GM21381 (cell line): Measurements from ENCODE around the gene RNF128.
A peak's percentile ranks its signal among the peaks of the same experiment; 100 is the strongest.
"Not testable (repeated sequence)": the region's sequence is repeated elsewhere in the genome, so short reads cannot be mapped to it uniquely, and the experiment has no call there.

Source experiments
- ATAC-seq: cut with Tn5 transposase; IDR thresholded peaks from one replicate; pipeline ENCODE4 v1.9.1; 2021; ENCODE audit warnings: mild to moderate bottlenecking, moderate library complexity; ENCODE audit not compliant: unreplicated experiment

The RNF128 gene

GRCh38 chrX:106742193-106742592 is 15.7 kb downstream of the RNF128 start:
- no peak for ATAC-seq

- ATAC-seq, result no peak
These were observed 16.3 kb downstream of the RNF128 start for GRCh38 chrX:106742805-106743204.

GRCh38 chrX:106748377-106748776 is 21.9 kb downstream of the RNF128 start:
- ATAC-seq, result no peak

- no peak for ATAC-seq
These were observed 24.9 kb downstream of the RNF128 start for GRCh38 chrX:106751407-106751806.

- no peak for ATAC-seq
These were observed 25.7 kb downstream of the RNF128 start for GRCh38 chrX:106752101-106752678.

GRCh38 chrX:106769288-106769687 is 42.8 kb downstream of the RNF128 start:
- ATAC-seq, result not testable (repeated sequence)

- no peak for ATAC-seq
These were observed 48.5 kb downstream of the RNF128 start for GRCh38 chrX:106774981-106775380.

- ATAC-seq, result no peak
These were observed 53.8 kb downstream of the RNF128 start for GRCh38 chrX:106780264-106780663.

- ATAC-seq, result no peak
These were observed 54.3 kb downstream of the RNF128 start for GRCh38 chrX:106780664-106781377.

- ATAC-seq, result no peak
These were observed 57.2 kb downstream of the RNF128 start for GRCh38 chrX:106783716-106784115.

GRCh38 chrX:106791495-106791894 is 65.0 kb downstream of the RNF128 start:
- ATAC-seq, result no peak

GRCh38 chrX:106802063-106802387 is 75.5 kb downstream of the RNF128 start:
- peak; percentile 20 for ATAC-seq

GRCh38 chrX:106802388-106803275 is 76.1 kb downstream of the RNF128 start, which contains the start of gene TBC1D8B:
TBC1D8B (plus strand) TSS chrX:106802673; CDS start chrX:106802854, 181 bp downstream.
- ATAC-seq, result peak; percentile 99

GRCh38 chrX:106811131-106811910 is 84.8 kb downstream of the RNF128 start:
- no peak for ATAC-seq

- not testable (repeated sequence) for ATAC-seq
These were observed 86.4 kb downstream of the RNF128 start for GRCh38 chrX:106812930-106813329.

GRCh38 chrX:106814093-106814492 is 87.6 kb downstream of the RNF128 start:
- ATAC-seq, result not testable (repeated sequence)
